Prostate gland (tissue), 2 donors: Measurements from ENCODE around the gene GRPEL2. TPM values are rescaled to one million over a fixed set of nuclear protein-coding genes. Genes with fewer than 3 reads are reported as not detected.

ENCODE experiments used
- DNase-seq: peaks from one replicate; pipeline ENCODE4 v3.0.0-alpha.2; 2019; ENCODE audit warnings: low spot score
- H3K27ac ChIP-seq, 2 donors: fragments of 200-600 bp; sonication (generic); 2 replicates each; pipeline ENCODE4 v1.5.1; 2017 to 2019
- H3K27me3 ChIP-seq: fragments of 200-600 bp; sonication (generic); replicated peaks from 2 replicates; pipeline ENCODE4 v1.5.1; 2019; ENCODE audit not compliant: insufficient read depth
- H3K36me3 ChIP-seq, 2 donors: fragments of 200-600 bp; sonication (generic); 1 replicate in 1 of 2; 2 replicates in 1 of 2; pipeline versions ENCODE4 v1.5.1 to v1.8.1; 2017 to 2019
- H3K4me1 ChIP-seq: fragments of 200-600 bp; sonication (generic); replicated peaks from 2 replicates; pipeline ENCODE4 v1.5.1; 2019
- H3K4me3 ChIP-seq, 2 donors: fragments of 200-600 bp; sonication (generic); 2 replicates each; pipeline ENCODE4 v1.5.1; 2017 to 2019
- H3K9me3 ChIP-seq: fragments of 200-600 bp; sonication (generic); 2 replicates; pipeline ENCODE4 v1.5.1; 2017
- CTCF ChIP-seq, 4 experiments: fragments of 200-600 bp in 2 of 4; fragments of 450-650 bp in 2 of 4; sonication (generic) in 2 of 4; IDR thresholded peaks; 1 replicate in 3 of 4; 2 replicates in 1 of 4; pipeline ENCODE4 v1.5.1; 2016 to 2019; ENCODE audit warnings: antibody characterized with exemption in 4 of 4, mild to moderate bottlenecking in 2 of 4, moderate library complexity in 2 of 4
- POLR2A ChIP-seq: fragments of 450-650 bp; IDR thresholded peaks from one replicate; pipeline ENCODE4 v1.6.1; 2016; ENCODE audit warnings: antibody characterized with exemption, mild to moderate bottlenecking
- POLR2AphosphoS5 ChIP-seq: sonication (generic); formaldehyde crosslinking; IDR thresholded peaks from one replicate; pipeline ENCODE4 v1.6.1; 2017; ENCODE audit warnings: antibody characterized with exemption
- WGBS: methylation state at CpG from one replicate; pipeline ENCODE4 v1.1.5; 2018; 5-methylcytosine and 5-hydroxymethylcytosine counted together
- intact Hi-C: fragments of 100-400 bp; cut with DNase I; formaldehyde crosslinking; loops from one replicate; pipeline ENCODE4 v1.14.2; 2022
- total RNA-seq, 2 donors: library from RNA; depleted of rRNA; stranded (reverse); fragments of >200 nt; gene quantifications; one replicate each; pipeline ENCODE4 v1.1.0, GENCODE V29; 2016

Gene GRPEL2
- total RNA-seq, 2 donors from 2014 or later: 11.1 to 12.0 TPM

DNA sequence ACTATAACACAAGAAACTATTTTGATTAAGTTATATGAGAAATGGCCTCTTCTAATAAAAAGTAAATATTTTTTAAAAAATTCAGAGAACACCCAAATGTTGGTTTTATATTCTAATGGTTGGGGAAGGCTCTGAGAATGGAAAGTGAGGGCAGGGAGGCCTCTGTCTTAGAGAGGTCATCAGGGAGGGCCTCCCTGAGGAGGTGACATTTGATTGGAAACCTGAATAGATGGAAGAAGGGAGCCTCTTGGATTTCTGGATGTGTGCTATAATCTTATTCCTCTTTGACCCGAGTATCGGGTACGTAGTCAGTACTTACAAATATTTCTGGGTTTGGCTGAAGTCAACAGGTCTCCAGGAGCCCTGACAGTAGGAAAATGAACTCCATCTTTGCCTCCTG, 26.1 kb upstream of the GRPEL2 start:
- DNase-seq: no peak
- Histone ChIP-seq H3K27ac (no peak overlapping the region), H3K9me3 (no peaks in the 10 kb centered on the region), H3K4me3 (no peak overlapping the region), H3K4me1 (no peaks in the 10 kb centered on the region), H3K27me3 (no peaks in the 10 kb centered on the region), H3K36me3 (no peaks in the 10 kb centered on the region)
- 98% methylated on average over 3 of the region's 3 CpGs for WGBS
- TF ChIP-seq POLR2AphosphoS5: no peak
- intact Hi-C loops: no loop called here

- H3K4me1 ChIP-seq: no peaks in the 10 kb centered on the region
- intact Hi-C loops: no loop called here
- no peaks in the 10 kb centered on the region for H3K27me3 ChIP-seq
- no peaks in the 10 kb centered on the region for H3K9me3 ChIP-seq
- DNase-seq: peak; percentile 84
- TF ChIP-seq POLR2A: no peak
- peak in 1 of 4 experiments; percentile 9 for TF ChIP-seq CTCF (IDR thresholded peaks at IDR 0.05)
- TF ChIP-seq POLR2AphosphoS5: peak; percentile 77
- H3K4me3 ChIP-seq: no peak overlapping the region
- WGBS: 30% methylated on average over 4 of the region's 4 CpGs
- peak overlapping the region in 1 of 2 donors; percentile 55 for H3K27ac ChIP-seq
- no peaks in the 10 kb centered on the region for H3K36me3 ChIP-seq
Measured at GRCh38 chr5:149320791-149321330, 24.4 kb upstream of the GRPEL2 start.

DNA sequence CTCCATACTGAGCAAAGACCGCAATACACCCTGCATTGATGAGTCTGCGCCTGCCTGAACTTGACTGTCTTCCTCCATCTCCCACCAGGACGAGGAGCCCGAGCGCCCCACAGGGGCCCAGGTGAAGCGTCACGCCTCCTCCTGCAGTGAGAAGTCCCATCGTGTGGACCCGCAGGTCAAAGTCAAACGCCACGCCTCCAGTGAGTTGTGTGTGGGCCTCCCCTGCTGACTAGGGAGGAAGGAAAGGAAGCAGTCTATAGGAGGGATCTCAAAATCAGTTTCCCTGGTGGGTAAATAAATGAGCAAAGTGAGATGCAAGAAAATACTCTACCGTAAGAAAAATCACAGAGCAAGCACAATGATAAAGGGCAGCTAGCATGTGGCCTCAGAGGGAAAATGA, 22.8 kb upstream of the GRPEL2 start:
- DNase-seq: no peak
- no peaks in the 10 kb centered on the region for H3K4me1 ChIP-seq
- H3K27me3 ChIP-seq: no peaks in the 10 kb centered on the region
- no peaks in the 10 kb centered on the region for H3K9me3 ChIP-seq
- 74% methylated on average over 12 of the region's 12 CpGs for WGBS
- no peak for TF ChIP-seq CTCF (IDR thresholded peaks at IDR 0.05)
- TF ChIP-seq POLR2AphosphoS5: no peak
- no peak for TF ChIP-seq POLR2A
- intact Hi-C loops: no loop called here
- no peak overlapping the region for H3K4me3 ChIP-seq
- H3K27ac ChIP-seq: no peak overlapping the region
- no peaks in the 10 kb centered on the region for H3K36me3 ChIP-seq

DNA sequence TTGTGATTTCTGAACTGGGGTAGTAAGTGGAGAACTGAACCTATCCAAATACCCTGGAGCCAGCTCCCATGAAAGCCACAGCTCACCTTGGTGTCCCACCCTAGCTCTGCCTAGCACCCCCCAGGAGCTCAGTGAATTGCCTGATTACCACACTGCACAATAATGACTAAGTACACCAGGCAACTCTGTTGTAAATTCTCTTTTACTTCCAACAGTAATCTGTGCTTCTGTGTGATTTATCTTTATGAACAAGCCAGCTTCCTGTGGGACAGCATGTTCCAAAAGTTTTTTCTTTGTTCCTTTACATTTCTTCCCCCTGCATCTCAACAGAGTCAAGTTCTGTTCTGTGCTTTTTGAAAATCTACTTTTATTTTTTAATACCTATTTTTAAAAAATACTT, 22.1 kb upstream of the GRPEL2 start:
- Histone ChIP-seq H3K4me3 (no peak overlapping the region), H3K4me1 (no peaks in the 10 kb centered on the region), H3K36me3 (no peaks in the 10 kb centered on the region), H3K9me3 (no peaks in the 10 kb centered on the region), H3K27me3 (no peaks in the 10 kb centered on the region), H3K27ac (no peak overlapping the region)
- no peak for DNase-seq
- intact Hi-C loops: no loop called here
- no peak for TF ChIP-seq POLR2A
- no peak for TF ChIP-seq POLR2AphosphoS5
- TF ChIP-seq CTCF (IDR thresholded peaks at IDR 0.05): no peak

- no peaks in the 10 kb centered on the region for H3K27me3 ChIP-seq
- no peak overlapping the region for H3K4me3 ChIP-seq
- no peak for DNase-seq
- no peaks in the 10 kb centered on the region for H3K36me3 ChIP-seq
- intact Hi-C loops: no loop called here
- TF ChIP-seq CTCF (IDR thresholded peaks at IDR 0.05): no peak
- TF ChIP-seq POLR2A: no peak
- no peak for TF ChIP-seq POLR2AphosphoS5
- H3K4me1 ChIP-seq: no peaks in the 10 kb centered on the region
- no peak overlapping the region for H3K27ac ChIP-seq
- no peaks in the 10 kb centered on the region for H3K9me3 ChIP-seq
- WGBS: 84% methylated on average over 2 of the region's 2 CpGs
Measured at GRCh38 chr5:149323621-149324205, 21.6 kb upstream of the GRPEL2 start.
